Iris pigment epithelial cell (primary cell): ENCODE measurements around the gene ACBD5.
A peak's percentile ranks its signal among the peaks of the same experiment; 100 is the strongest.
"Not testable (repeated sequence)": the region's sequence is repeated elsewhere in the genome, so short reads cannot be mapped to it uniquely, and the experiment has no call there.

Source experiments
- DNase-seq: peaks from one replicate; pipeline ENCODE4 v3.0.0-alpha.2; 2011; ENCODE audit warnings: low read depth

The ACBD5 gene

GRCh38 chr10:27241010-27241651, 534 bp upstream of the ACBD5 start:
- peak; percentile 25 for DNase-seq

GRCh38 chr10:27237531-27237930, 3.1 kb downstream of the ACBD5 start:
- DNase-seq = not testable (repeated sequence)

- not testable (repeated sequence) for DNase-seq
Measured at GRCh38 chr10:27236589-27237128, 3.9 kb downstream of the ACBD5 start.

GRCh38 chr10:27235706-27236105, 4.9 kb downstream of the ACBD5 start:
- DNase-seq = no peak

GRCh38 chr10:27230022-27230421, 10.6 kb downstream of the ACBD5 start:
- no peak for DNase-seq

GRCh38 chr10:27225642-27226257, 14.8 kb downstream of the ACBD5 start:
- DNase-seq = no peak

- no peak for DNase-seq
Measured at GRCh38 chr10:27225011-27225590, 15.5 kb downstream of the ACBD5 start.

GRCh38 chr10:27223964-27224363, 16.6 kb downstream of the ACBD5 start:
- peak; percentile 38 for DNase-seq

GRCh38 chr10:27207350-27207749, 33.2 kb downstream of the ACBD5 start:
- DNase-seq = peak; percentile 49

- no peak for DNase-seq
Measured at GRCh38 chr10:27203806-27204205, 36.8 kb downstream of the ACBD5 start.

- peak; percentile 39 for DNase-seq
Measured at GRCh38 chr10:27197980-27198620, 42.5 kb downstream of the ACBD5 start.

- peak; percentile 90 for DNase-seq
Measured at GRCh38 chr10:27192284-27192683, 48.3 kb downstream of the ACBD5 start.

- DNase-seq = no peak
Measured at GRCh38 chr10:27190508-27190907, 50.1 kb downstream of the ACBD5 start.

GRCh38 chr10:27188897-27189296, 51.7 kb downstream of the ACBD5 start:
- DNase-seq = no peak

- no peak for DNase-seq
Measured at GRCh38 chr10:27188259-27188658, 52.3 kb downstream of the ACBD5 start.

- no peak for DNase-seq
Measured at GRCh38 chr10:27169849-27170248, 70.7 kb downstream of the ACBD5 start.

- peak; percentile 29 for DNase-seq
Measured at GRCh38 chr10:27158421-27158820, 82.2 kb downstream of the ACBD5 start.

- DNase-seq = peak; percentile 15
Measured at GRCh38 chr10:27157150-27157549, 83.4 kb downstream of the ACBD5 start.

- DNase-seq = not testable (repeated sequence)
Measured at GRCh38 chr10:27156566-27156965, 84.0 kb downstream of the ACBD5 start.

- peak; percentile 96 for DNase-seq
Measured at GRCh38 chr10:27155066-27155754, 85.4 kb downstream of the ACBD5 start, which contains the start of gene MASTL. MASTL (plus strand) TSS chr10:27155352; CDS start chr10:27155427, 75 bp downstream.

GRCh38 chr10:27153845-27154193, 86.8 kb downstream of the ACBD5 start:
- peak; percentile 33 for DNase-seq

- DNase-seq = no peak
Measured at GRCh38 chr10:27153329-27153728, 87.3 kb downstream of the ACBD5 start.
